Measurements from ENCODE around the gene RASA2. TPM values are rescaled to one million over a fixed set of nuclear protein-coding genes. Genes with fewer than 3 reads are reported as not detected.
"Not testable (repeated sequence)": the region's sequence is repeated elsewhere in the genome, so short reads cannot be mapped to it uniquely, and the experiment has no call there.

RASA2 gene
- polyA plus RNA-seq, 1 donor (not counting 4 experiments of a cell fraction or from before 2014, with no cell fraction given) = 10.3 TPM

- H3K9ac ChIP-seq (ENCODE audit: control insufficient read depth, extremely low read depth, insufficient read depth, low read length) = no peak overlapping the region
- no peaks in the 10 kb centered on the region for H3K9me3 ChIP-seq (ENCODE audit: control insufficient read depth, low read depth, low read length)
- TF ChIP-seq EZH2 (IDR thresholded peaks at IDR 0.05; ENCODE audit: low read length) = no peak
- TF ChIP-seq, protein P1, sequence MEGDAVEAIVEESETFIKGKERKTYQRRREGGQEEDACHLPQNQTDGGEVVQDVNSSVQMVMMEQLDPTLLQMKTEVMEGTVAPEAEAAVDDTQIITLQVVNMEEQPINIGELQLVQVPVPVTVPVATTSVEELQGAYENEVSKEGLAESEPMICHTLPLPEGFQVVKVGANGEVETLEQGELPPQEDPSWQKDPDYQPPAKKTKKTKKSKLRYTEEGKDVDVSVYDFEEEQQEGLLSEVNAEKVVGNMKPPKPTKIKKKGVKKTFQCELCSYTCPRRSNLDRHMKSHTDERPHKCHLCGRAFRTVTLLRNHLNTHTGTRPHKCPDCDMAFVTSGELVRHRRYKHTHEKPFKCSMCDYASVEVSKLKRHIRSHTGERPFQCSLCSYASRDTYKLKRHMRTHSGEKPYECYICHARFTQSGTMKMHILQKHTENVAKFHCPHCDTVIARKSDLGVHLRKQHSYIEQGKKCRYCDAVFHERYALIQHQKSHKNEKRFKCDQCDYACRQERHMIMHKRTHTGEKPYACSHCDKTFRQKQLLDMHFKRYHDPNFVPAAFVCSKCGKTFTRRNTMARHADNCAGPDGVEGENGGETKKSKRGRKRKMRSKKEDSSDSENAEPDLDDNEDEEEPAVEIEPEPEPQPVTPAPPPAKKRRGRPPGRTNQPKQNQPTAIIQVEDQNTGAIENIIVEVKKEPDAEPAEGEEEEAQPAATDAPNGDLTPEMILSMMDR (optimal IDR thresholded peaks at IDR 0.05 in 1 of 3, IDR thresholded peaks at IDR 0.05 in 1 of 3, conservative IDR thresholded peaks at IDR 0.05 in 1 of 3; ENCODE audit: extremely low read depth in 1 of 3, insufficient read depth in 2 of 3, low read length in 3 of 3) = no peak
- no peak overlapping the region for H3K4me2 ChIP-seq (ENCODE audit: control insufficient read depth, extremely low read depth, insufficient read depth, low read depth, low read length)
- H4K20me1 ChIP-seq (ENCODE audit: control insufficient read depth, extremely low read depth, insufficient read depth, low read length) = no peaks in the 10 kb centered on the region
- H3K36me3 ChIP-seq (ENCODE audit: control insufficient read depth in 2 of 2, extremely low read depth in 1 of 2, insufficient read depth in 2 of 2, low read length in 2 of 2) = no peaks in the 10 kb centered on the region
- DNase-seq (ENCODE audit: low read depth, low spot score) (no peak), FAIRE-seq (no peak)
- H3K4me1 ChIP-seq (ENCODE audit: control insufficient read depth, extremely low read depth, insufficient read depth, low read length) = no peaks in the 10 kb centered on the region
- no peaks in the 10 kb centered on the region for H3K79me2 ChIP-seq (ENCODE audit: control insufficient read depth, insufficient read depth, low read length)
- H2AFZ ChIP-seq (ENCODE audit: control insufficient read depth, low read length) = no peak overlapping the region
- H3K27me3 ChIP-seq (ENCODE audit: control insufficient read depth, extremely low read depth, insufficient read depth, low read length) = no peaks in the 10 kb centered on the region
- dilution Hi-C loops (cut with MboI; ENCODE audit: extremely low pct_ligation_motif_present, low sequenced_read_pairs) = no loop called here
- no peak overlapping the region for H3K27ac ChIP-seq (ENCODE audit: control insufficient read depth, insufficient read depth, low read length)
- no peaks in the 10 kb centered on the region for H3K9me1 ChIP-seq (ENCODE audit: control insufficient read depth, extremely low read depth, insufficient read depth, low read length)
- no peak overlapping the region for H3K4me3 ChIP-seq (ENCODE audit: control insufficient read depth in 2 of 3, extremely low read depth in 1 of 3, insufficient read depth in 2 of 3, low read depth in 1 of 3, low read length in 3 of 3)
Measured at GRCh38 chr3:141623691-141624090, 136.9 kb downstream of the RASA2 start.

DNA sequence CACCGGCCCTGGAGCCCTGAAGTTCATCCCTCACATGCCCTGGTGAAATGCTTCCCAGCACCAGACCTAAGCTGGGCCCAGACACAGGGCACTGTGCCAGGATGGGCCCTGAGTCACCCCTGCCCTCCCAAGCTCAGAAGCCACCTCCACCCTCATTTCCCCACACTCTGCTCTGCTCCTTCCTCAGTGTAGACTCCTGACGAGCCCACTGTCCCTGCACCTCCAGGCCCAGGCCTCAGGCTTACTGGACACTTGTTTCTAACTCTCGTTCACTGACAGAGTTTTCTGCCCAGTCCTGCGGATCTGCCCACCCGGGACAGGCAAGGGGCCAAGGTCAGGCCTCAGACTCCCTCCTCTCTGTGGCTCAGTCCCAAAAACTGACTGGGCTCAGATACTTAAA, 138.7 kb downstream of the RASA2 start:
- dilution Hi-C loops (cut with MboI; ENCODE audit: extremely low pct_ligation_motif_present, low sequenced_read_pairs) = no loop called here
- peaks cover 3% of the 10 kb centered on the region for H3K9me3 ChIP-seq (ENCODE audit: control insufficient read depth, low read depth, low read length)

GRCh38 chr3:141628334-141628733, 141.5 kb downstream of the RASA2 start:
- dilution Hi-C loops (cut with MboI; ENCODE audit: extremely low pct_ligation_motif_present, low sequenced_read_pairs); H2AFZ ChIP-seq (ENCODE audit: control insufficient read depth, low read length): not testable (repeated sequence)

More for the DNA sequence above, 138.7 kb downstream of the RASA2 start:
- no peak overlapping the region for H3K4me3 ChIP-seq (ENCODE audit: control insufficient read depth in 2 of 3, extremely low read depth in 1 of 3, insufficient read depth in 2 of 3, low read depth in 1 of 3, low read length in 3 of 3)
- FAIRE-seq (no peak), DNase-seq (ENCODE audit: low read depth, low spot score) (no peak)
- no peak overlapping the region for H3K27ac ChIP-seq (ENCODE audit: control insufficient read depth, insufficient read depth, low read length)
- H3K4me2 ChIP-seq (ENCODE audit: control insufficient read depth, extremely low read depth, insufficient read depth, low read depth, low read length) = no peak overlapping the region
- H3K27me3 ChIP-seq (ENCODE audit: control insufficient read depth, extremely low read depth, insufficient read depth, low read length) = no peaks in the 10 kb centered on the region
- no peak overlapping the region for H3K9ac ChIP-seq (ENCODE audit: control insufficient read depth, extremely low read depth, insufficient read depth, low read length)
- TF ChIP-seq EZH2 (IDR thresholded peaks at IDR 0.05; ENCODE audit: low read length) = no peak
- TF ChIP-seq, protein P1 (optimal IDR thresholded peaks at IDR 0.05 in 1 of 3, IDR thresholded peaks at IDR 0.05 in 1 of 3, conservative IDR thresholded peaks at IDR 0.05 in 1 of 3; ENCODE audit: extremely low read depth in 1 of 3, insufficient read depth in 2 of 3, low read length in 3 of 3) = no peak
- H4K20me1 ChIP-seq (ENCODE audit: control insufficient read depth, extremely low read depth, insufficient read depth, low read length) = no peaks in the 10 kb centered on the region
- H2AFZ ChIP-seq (ENCODE audit: control insufficient read depth, low read length) = no peak overlapping the region
- H3K9me1 ChIP-seq (ENCODE audit: control insufficient read depth, extremely low read depth, insufficient read depth, low read length) = no peaks in the 10 kb centered on the region
- H3K79me2 ChIP-seq (ENCODE audit: control insufficient read depth, insufficient read depth, low read length) = no peaks in the 10 kb centered on the region
- H3K4me1 ChIP-seq (ENCODE audit: control insufficient read depth, extremely low read depth, insufficient read depth, low read length) = no peaks in the 10 kb centered on the region
- H3K36me3 ChIP-seq (ENCODE audit: control insufficient read depth in 2 of 2, extremely low read depth in 1 of 2, insufficient read depth in 2 of 2, low read length in 2 of 2) = no peaks in the 10 kb centered on the region

GRCh38 chr3:141628868-141629441, 142.1 kb downstream of the RASA2 start:
- H3K9ac ChIP-seq (ENCODE audit: control insufficient read depth, extremely low read depth, insufficient read depth, low read length); dilution Hi-C loops (cut with MboI; ENCODE audit: extremely low pct_ligation_motif_present, low sequenced_read_pairs); H3K4me2 ChIP-seq (ENCODE audit: control insufficient read depth, extremely low read depth, insufficient read depth, low read depth, low read length); H3K9me3 ChIP-seq (ENCODE audit: control insufficient read depth, low read depth, low read length); H3K4me1 ChIP-seq (ENCODE audit: control insufficient read depth, extremely low read depth, insufficient read depth, low read length); FAIRE-seq; H3K4me3 ChIP-seq (ENCODE audit: control insufficient read depth in 2 of 3, extremely low read depth in 1 of 3, insufficient read depth in 2 of 3, low read depth in 1 of 3, low read length in 3 of 3); H3K36me3 ChIP-seq (ENCODE audit: control insufficient read depth in 2 of 2, extremely low read depth in 1 of 2, insufficient read depth in 2 of 2, low read length in 2 of 2); H3K79me2 ChIP-seq (ENCODE audit: control insufficient read depth, insufficient read depth, low read length); H3K9me1 ChIP-seq (ENCODE audit: control insufficient read depth, extremely low read depth, insufficient read depth, low read length); H3K27me3 ChIP-seq (ENCODE audit: control insufficient read depth, extremely low read depth, insufficient read depth, low read length); H2AFZ ChIP-seq (ENCODE audit: control insufficient read depth, low read length); H3K27ac ChIP-seq (ENCODE audit: control insufficient read depth, insufficient read depth, low read length); H4K20me1 ChIP-seq (ENCODE audit: control insufficient read depth, extremely low read depth, insufficient read depth, low read length); DNase-seq (ENCODE audit: low read depth, low spot score): not testable (repeated sequence)

More at GRCh38 chr3:141628334-141628733, 141.5 kb downstream of the RASA2 start:
- not testable (repeated sequence) for DNase-seq (ENCODE audit: low read depth, low spot score); H3K27me3 ChIP-seq (ENCODE audit: control insufficient read depth, extremely low read depth, insufficient read depth, low read length); H3K4me2 ChIP-seq (ENCODE audit: control insufficient read depth, extremely low read depth, insufficient read depth, low read depth, low read length); H3K4me1 ChIP-seq (ENCODE audit: control insufficient read depth, extremely low read depth, insufficient read depth, low read length); H3K27ac ChIP-seq (ENCODE audit: control insufficient read depth, insufficient read depth, low read length); H3K79me2 ChIP-seq (ENCODE audit: control insufficient read depth, insufficient read depth, low read length); H3K9ac ChIP-seq (ENCODE audit: control insufficient read depth, extremely low read depth, insufficient read depth, low read length); H3K4me3 ChIP-seq (ENCODE audit: control insufficient read depth in 2 of 3, extremely low read depth in 1 of 3, insufficient read depth in 2 of 3, low read depth in 1 of 3, low read length in 3 of 3); H3K36me3 ChIP-seq (ENCODE audit: control insufficient read depth in 2 of 2, extremely low read depth in 1 of 2, insufficient read depth in 2 of 2, low read length in 2 of 2); H3K9me3 ChIP-seq (ENCODE audit: control insufficient read depth, low read depth, low read length); FAIRE-seq; H3K9me1 ChIP-seq (ENCODE audit: control insufficient read depth, extremely low read depth, insufficient read depth, low read length); H4K20me1 ChIP-seq (ENCODE audit: control insufficient read depth, extremely low read depth, insufficient read depth, low read length)
